ENCODE results near the gene CASP2. TPM values are rescaled to one million over a fixed set of nuclear protein-coding genes. Genes with fewer than 3 reads are reported as not detected.

Gene CASP2
- total RNA-seq, 2 donors from 2014 or later, result 33.9 to 47.0 TPM

- no peaks in the 10 kb centered on the region for H3K27me3 ChIP-seq
- H3K36me3 ChIP-seq, result peaks cover 25% of the 10 kb centered on the region
- H3K4me3 ChIP-seq, result no peak overlapping the region
- no peaks in the 10 kb centered on the region for H3K4me1 ChIP-seq
- H3K9me3 ChIP-seq, result no peaks in the 10 kb centered on the region
- H3K9ac ChIP-seq (ENCODE audit: low read depth in 2 of 2, low read length in 2 of 2), result no peak overlapping the region
- DNase-seq, result no peak
- no peak for TF ChIP-seq CTCF (IDR thresholded peaks at IDR 0.05)
- intact Hi-C loops (cut with DNase I), result loop anchor here (2.0 to 10.0 kb wide), 3 partner anchors 64 to 290 kb away; no protein-coding TSS in a partner anchor
- no peak overlapping the region for H3K27ac ChIP-seq
Observed at GRCh38 chr7:143304938-143305337, 16.8 kb downstream of the CASP2 start.

- Histone ChIP-seq H3K27me3 (no peaks in the 10 kb centered on the region), H3K9me3 (no peaks in the 10 kb centered on the region), H3K27ac (no peak overlapping the region), H3K4me3 (no peak overlapping the region), H3K9ac (ENCODE audit: low read depth in 2 of 2, low read length in 2 of 2) (no peak overlapping the region), H3K4me1 (no peaks in the 10 kb centered on the region), H3K36me3 (peaks cover 21% of the 10 kb centered on the region)
- intact Hi-C loops (cut with DNase I), result loop anchor here (2.0 to 10.0 kb wide), 3 partner anchors 65 to 291 kb away; no protein-coding TSS in a partner anchor
- TF ChIP-seq CTCF (IDR thresholded peaks at IDR 0.05), result peak; percentile 83
- peak; percentile 90 for DNase-seq
Observed at GRCh38 chr7:143305423-143306070, 17.4 kb downstream of the CASP2 start.

GRCh38 chr7:143308632-143309031 is 20.5 kb downstream of the CASP2 start:
- intact Hi-C loops (cut with DNase I), result loop anchor here (5.0 to 10.0 kb wide), 2 partner anchors 109 to 294 kb away; no protein-coding TSS in a partner anchor
- H3K4me1 ChIP-seq, result no peaks in the 10 kb centered on the region
- H3K9me3 ChIP-seq, result no peaks in the 10 kb centered on the region
- H3K36me3 ChIP-seq, result peaks cover 10% of the 10 kb centered on the region
- H3K27ac ChIP-seq, result no peak overlapping the region
- no peaks in the 10 kb centered on the region for H3K27me3 ChIP-seq
- TF ChIP-seq CTCF (IDR thresholded peaks at IDR 0.05), result no peak
- H3K9ac ChIP-seq (ENCODE audit: low read depth in 2 of 2, low read length in 2 of 2), result no peak overlapping the region
- no peak for DNase-seq
- no peak overlapping the region for H3K4me3 ChIP-seq

- no peak overlapping the region for H3K4me3 ChIP-seq
- H3K36me3 ChIP-seq, result no peaks in the 10 kb centered on the region
- TF ChIP-seq CTCF (IDR thresholded peaks at IDR 0.05), result no peak
- H3K27ac ChIP-seq, result no peak overlapping the region
- DNase-seq, result no peak
- H3K9ac ChIP-seq (ENCODE audit: low read depth in 2 of 2, low read length in 2 of 2), result no peak overlapping the region
- H3K4me1 ChIP-seq, result no peaks in the 10 kb centered on the region
- no peaks in the 10 kb centered on the region for H3K27me3 ChIP-seq
- H3K9me3 ChIP-seq, result no peaks in the 10 kb centered on the region
- intact Hi-C loops (cut with DNase I), result no loop called here
Observed at GRCh38 chr7:143314127-143314526, 26.0 kb downstream of the CASP2 start.

GRCh38 chr7:143315776-143316175 is 27.6 kb downstream of the CASP2 start, which contains the start of gene CLCN1:
CLCN1 (plus strand) TSS chr7:143316111; CDS start chr7:143316213, 102 bp downstream.
- DNase-seq, result no peak
- H3K9me3 ChIP-seq, result no peaks in the 10 kb centered on the region
- no peak within 1 kb of the TSS for H3K27ac ChIP-seq
- no peak for TF ChIP-seq CTCF (IDR thresholded peaks at IDR 0.05)
- no peaks in the 10 kb centered on the region for H3K4me1 ChIP-seq
- intact Hi-C loops (cut with DNase I), result no loop called here
- no peak within 1 kb of the TSS for H3K9ac ChIP-seq (ENCODE audit: low read depth in 2 of 2, low read length in 2 of 2)
- H3K4me3 ChIP-seq, result no peak within 1 kb of the TSS
- no peaks in the 10 kb centered on the region for H3K36me3 ChIP-seq
- no peaks in the 10 kb centered on the region for H3K27me3 ChIP-seq
